ENCODE data around the gene MBTPS2.
"Not testable (repeated sequence)": the region's sequence is repeated elsewhere in the genome, so short reads cannot be mapped to it uniquely, and the experiment has no call there.

Gene MBTPS2

GRCh38 chrX:21863241-21863640 lies 23.8 kb downstream of the MBTPS2 start:
- DNase-seq, result no peak

GRCh38 chrX:21865436-21865835 lies 26.0 kb downstream of the MBTPS2 start:
- no peak for DNase-seq

- no peak for DNase-seq
Observed at GRCh38 chrX:21870494-21870893, 31.1 kb downstream of the MBTPS2 start.

- no peak for DNase-seq
Observed at GRCh38 chrX:21873063-21873775, 33.8 kb downstream of the MBTPS2 start.

GRCh38 chrX:21874182-21874581 lies 34.8 kb downstream of the MBTPS2 start:
- not testable (repeated sequence) for DNase-seq

- no peak for DNase-seq
Observed at GRCh38 chrX:21875013-21875412, 35.6 kb downstream of the MBTPS2 start.

- no peak for DNase-seq
Observed at GRCh38 chrX:21881881-21882574, 42.6 kb downstream of the MBTPS2 start.

- peak; percentile 25 for DNase-seq
Observed at GRCh38 chrX:21883258-21883657, 43.8 kb downstream of the MBTPS2 start.

- no peak for DNase-seq
Observed at GRCh38 chrX:21885568-21885967, 46.2 kb downstream of the MBTPS2 start.

GRCh38 chrX:21905313-21905712 lies 65.9 kb downstream of the MBTPS2 start:
- DNase-seq, result peak; percentile 6

GRCh38 chrX:21905953-21906352 lies 66.5 kb downstream of the MBTPS2 start:
- no peak for DNase-seq

- DNase-seq, result no peak
Observed at GRCh38 chrX:21907260-21907659, 67.8 kb downstream of the MBTPS2 start.

GRCh38 chrX:21911481-21911880 lies 72.1 kb downstream of the MBTPS2 start:
- no peak for DNase-seq

GRCh38 chrX:21912220-21912619 lies 72.8 kb downstream of the MBTPS2 start:
- no peak for DNase-seq

GRCh38 chrX:21912989-21913388 lies 73.6 kb downstream of the MBTPS2 start:
- DNase-seq, result no peak

- no peak for DNase-seq
Observed at GRCh38 chrX:21926116-21926515, 86.7 kb downstream of the MBTPS2 start.

- DNase-seq, result no peak
Observed at GRCh38 chrX:21926527-21927278, 87.3 kb downstream of the MBTPS2 start.

GRCh38 chrX:21929209-21929608 lies 89.8 kb downstream of the MBTPS2 start:
- DNase-seq, result no peak

GRCh38 chrX:21930986-21931385 lies 91.6 kb downstream of the MBTPS2 start:
- DNase-seq, result no peak

- DNase-seq, result no peak
Observed at GRCh38 chrX:21932292-21933002, 93.0 kb downstream of the MBTPS2 start.

GRCh38 chrX:21933077-21933476 lies 93.7 kb downstream of the MBTPS2 start:
- DNase-seq, result no peak

- no peak for DNase-seq
Observed at GRCh38 chrX:21934414-21934813, 95.0 kb downstream of the MBTPS2 start.
